ENCODE data around the gene CSH2.
"Not testable (repeated sequence)": the region's sequence is repeated elsewhere in the genome, so short reads cannot be mapped to it uniquely, and the experiment has no call there.

GRCh38 chr17:63903787-63904201 lies 30.3 kb upstream of the CSH2 start:
- TF ChIP-seq ZFP3 (CRISPR knock-in tag; IDR thresholded peaks at IDR 0.05); ARNTL (CRISPR knock-in tag; IDR thresholded peaks at IDR 0.05; ENCODE audit: borderline replicate concordance, low read depth); ZFP30 (CRISPR knock-in tag; IDR thresholded peaks at IDR 0.05); TCF4 (CRISPR knock-in tag; IDR thresholded peaks at IDR 0.05; ENCODE audit: borderline replicate concordance); CREB5 (CRISPR knock-in tag; IDR thresholded peaks at IDR 0.05; ENCODE audit: low read depth); TOX (CRISPR knock-in tag; IDR thresholded peaks at IDR 0.05; ENCODE audit: borderline replicate concordance); ESRRG (CRISPR knock-in tag; IDR thresholded peaks at IDR 0.05); ZNF8 (CRISPR knock-in tag; IDR thresholded peaks at IDR 0.05): not testable (repeated sequence)
- TF ChIP-seq, protein P1, sequence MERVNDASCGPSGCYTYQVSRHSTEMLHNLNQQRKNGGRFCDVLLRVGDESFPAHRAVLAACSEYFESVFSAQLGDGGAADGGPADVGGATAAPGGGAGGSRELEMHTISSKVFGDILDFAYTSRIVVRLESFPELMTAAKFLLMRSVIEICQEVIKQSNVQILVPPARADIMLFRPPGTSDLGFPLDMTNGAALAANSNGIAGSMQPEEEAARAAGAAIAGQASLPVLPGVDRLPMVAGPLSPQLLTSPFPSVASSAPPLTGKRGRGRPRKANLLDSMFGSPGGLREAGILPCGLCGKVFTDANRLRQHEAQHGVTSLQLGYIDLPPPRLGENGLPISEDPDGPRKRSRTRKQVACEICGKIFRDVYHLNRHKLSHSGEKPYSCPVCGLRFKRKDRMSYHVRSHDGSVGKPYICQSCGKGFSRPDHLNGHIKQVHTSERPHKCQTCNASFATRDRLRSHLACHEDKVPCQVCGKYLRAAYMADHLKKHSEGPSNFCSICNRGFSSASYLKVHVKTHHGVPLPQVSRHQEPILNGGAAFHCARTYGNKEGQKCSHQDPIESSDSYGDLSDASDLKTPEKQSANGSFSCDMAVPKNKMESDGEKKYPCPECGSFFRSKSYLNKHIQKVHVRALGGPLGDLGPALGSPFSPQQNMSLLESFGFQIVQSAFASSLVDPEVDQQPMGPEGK (CRISPR knock-in tag; IDR thresholded peaks at IDR 0.05; ENCODE audit: borderline replicate concordance) = not testable (repeated sequence)
- TF ChIP-seq, protein P2, sequence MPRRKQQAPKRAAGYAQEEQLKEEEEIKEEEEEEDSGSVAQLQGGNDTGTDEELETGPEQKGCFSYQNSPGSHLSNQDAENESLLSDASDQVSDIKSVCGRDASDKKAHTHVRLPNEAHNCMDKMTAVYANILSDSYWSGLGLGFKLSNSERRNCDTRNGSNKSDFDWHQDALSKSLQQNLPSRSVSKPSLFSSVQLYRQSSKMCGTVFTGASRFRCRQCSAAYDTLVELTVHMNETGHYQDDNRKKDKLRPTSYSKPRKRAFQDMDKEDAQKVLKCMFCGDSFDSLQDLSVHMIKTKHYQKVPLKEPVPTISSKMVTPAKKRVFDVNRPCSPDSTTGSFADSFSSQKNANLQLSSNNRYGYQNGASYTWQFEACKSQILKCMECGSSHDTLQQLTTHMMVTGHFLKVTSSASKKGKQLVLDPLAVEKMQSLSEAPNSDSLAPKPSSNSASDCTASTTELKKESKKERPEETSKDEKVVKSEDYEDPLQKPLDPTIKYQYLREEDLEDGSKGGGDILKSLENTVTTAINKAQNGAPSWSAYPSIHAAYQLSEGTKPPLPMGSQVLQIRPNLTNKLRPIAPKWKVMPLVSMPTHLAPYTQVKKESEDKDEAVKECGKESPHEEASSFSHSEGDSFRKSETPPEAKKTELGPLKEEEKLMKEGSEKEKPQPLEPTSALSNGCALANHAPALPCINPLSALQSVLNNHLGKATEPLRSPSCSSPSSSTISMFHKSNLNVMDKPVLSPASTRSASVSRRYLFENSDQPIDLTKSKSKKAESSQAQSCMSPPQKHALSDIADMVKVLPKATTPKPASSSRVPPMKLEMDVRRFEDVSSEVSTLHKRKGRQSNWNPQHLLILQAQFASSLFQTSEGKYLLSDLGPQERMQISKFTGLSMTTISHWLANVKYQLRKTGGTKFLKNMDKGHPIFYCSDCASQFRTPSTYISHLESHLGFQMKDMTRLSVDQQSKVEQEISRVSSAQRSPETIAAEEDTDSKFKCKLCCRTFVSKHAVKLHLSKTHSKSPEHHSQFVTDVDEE (CRISPR knock-in tag; IDR thresholded peaks at IDR 0.05) = not testable (repeated sequence)
